NOMO-1 treated with DMSO at 0.1 percent for 48 hours (cell line): ENCODE data around the gene CDC42BPA.
"Not testable (repeated sequence)": the region's sequence is repeated elsewhere in the genome, so short reads cannot be mapped to it uniquely, and the experiment has no call there.

Experiments
- DNase-seq: peaks from one replicate; lab custom pipeline; 2025; ENCODE audit not compliant: unreplicated experiment; lab: John Stamatoyannopoulos, UW

The CDC42BPA gene

GRCh38 chr1:226967665-226968064 lies 350.6 kb downstream of the CDC42BPA start:
- no peak for DNase-seq

GRCh38 chr1:226966683-226967082 lies 351.6 kb downstream of the CDC42BPA start:
- DNase-seq = no peak

GRCh38 chr1:226965581-226966440 lies 352.5 kb downstream of the CDC42BPA start:
- DNase-seq = no peak

- DNase-seq = no peak
Measured at GRCh38 chr1:226964611-226965486, 353.4 kb downstream of the CDC42BPA start.

- peak; percentile 59 for DNase-seq
Measured at GRCh38 chr1:226964068-226964425, 354.2 kb downstream of the CDC42BPA start.

GRCh38 chr1:226962421-226963391 lies 355.6 kb downstream of the CDC42BPA start:
- no peak for DNase-seq

- DNase-seq = no peak
Measured at GRCh38 chr1:226960944-226961765, 357.1 kb downstream of the CDC42BPA start.

GRCh38 chr1:226960256-226960655 lies 358.0 kb downstream of the CDC42BPA start:
- DNase-seq = no peak

- DNase-seq = no peak
Measured at GRCh38 chr1:226958300-226958699, 360.0 kb downstream of the CDC42BPA start.

GRCh38 chr1:226957714-226958113 lies 360.6 kb downstream of the CDC42BPA start:
- no peak for DNase-seq

- no peak for DNase-seq
Measured at GRCh38 chr1:226956942-226957713, 361.2 kb downstream of the CDC42BPA start.

GRCh38 chr1:226955857-226956256 lies 362.4 kb downstream of the CDC42BPA start:
- not testable (repeated sequence) for DNase-seq

- DNase-seq = no peak
Measured at GRCh38 chr1:226954777-226955176, 363.5 kb downstream of the CDC42BPA start.

- DNase-seq = no peak
Measured at GRCh38 chr1:226954337-226954736, 364.0 kb downstream of the CDC42BPA start.

- no peak for DNase-seq
Measured at GRCh38 chr1:226953175-226953800, 365.0 kb downstream of the CDC42BPA start.

GRCh38 chr1:226952118-226952441 lies 366.2 kb downstream of the CDC42BPA start:
- no peak for DNase-seq

- DNase-seq = peak; percentile 15
Measured at GRCh38 chr1:226951286-226952117, 366.8 kb downstream of the CDC42BPA start.

GRCh38 chr1:226950871-226951270 lies 367.4 kb downstream of the CDC42BPA start:
- DNase-seq = no peak
